Measurements from ENCODE around the gene HOXB1.
"Not testable (repeated sequence)": the region's sequence is repeated elsewhere in the genome, so short reads cannot be mapped to it uniquely, and the experiment has no call there.

GRCh38 chr17:48482301-48482700 lies 48.5 kb downstream of the HOXB1 start:
- TF ChIP-seq PCBP2 (optimal IDR thresholded peaks at IDR 0.05; ENCODE audit: low read depth, low read length, poor library complexity, severe bottlenecking); KDM4B (CRISPR knock-in tag; IDR thresholded peaks at IDR 0.05); JUND (CRISPR knock-in tag; IDR thresholded peaks at IDR 0.05); ATM (IDR thresholded peaks at IDR 0.05; ENCODE audit: borderline replicate concordance); CTCF (CRISPR knock-in tag; IDR thresholded peaks at IDR 0.05); ZNF609 (CRISPR knock-in tag; IDR thresholded peaks at IDR 0.05; ENCODE audit: borderline replicate concordance); PLSCR1 (CRISPR knock-in tag; IDR thresholded peaks at IDR 0.05; ENCODE audit: borderline replicate concordance); CEBPB (IDR thresholded peaks at IDR 0.05; ENCODE audit: borderline replicate concordance, low read depth, low read length): not testable (repeated sequence)
